ENCODE measurements around the gene CD84. TPM values are rescaled to one million over a fixed set of nuclear protein-coding genes. Genes with fewer than 3 reads are reported as not detected.
"Not testable (repeated sequence)": the region's sequence is repeated elsewhere in the genome, so short reads cannot be mapped to it uniquely, and the experiment has no call there.

The CD84 gene
- total RNA-seq, 1 experiment from 2014 or later, result not detected

GRCh38 chr1:160560806-160561205, 18.5 kb downstream of the CD84 start:
- Histone ChIP-seq H3K27ac (ENCODE audit: low read depth, low read length, poor library complexity, severe bottlenecking) (no peak overlapping the region), H3K9me3 (ENCODE audit: low read depth, low read length, poor library complexity, severe bottlenecking) (no peaks in the 10 kb centered on the region), H3K27me3 (replicated peaks; ENCODE audit: insufficient read depth, low read depth, low read length, poor library complexity) (peaks cover 46% of the 10 kb centered on the region), H3K36me3 (ENCODE audit: insufficient read depth, low read length, poor library complexity, severe bottlenecking) (no peaks in the 10 kb centered on the region), H3K4me1 (ENCODE audit: insufficient read depth, low read length, poor library complexity, severe bottlenecking) (no peaks in the 10 kb centered on the region), H3K4me3 (ENCODE audit: low read depth, low read length, poor library complexity, severe bottlenecking) (no peak overlapping the region)
- CTCF ChIA-PET, result no interaction called here
- POLR2A ChIA-PET (ENCODE audit: low non-redundant PET), result no interaction called here
- no peak for TF ChIP-seq EZH2 (IDR thresholded peaks at IDR 0.05; ENCODE audit: borderline replicate concordance, low read depth, low read length, poor library complexity, severe bottlenecking)
- TF ChIP-seq, protein P1, sequence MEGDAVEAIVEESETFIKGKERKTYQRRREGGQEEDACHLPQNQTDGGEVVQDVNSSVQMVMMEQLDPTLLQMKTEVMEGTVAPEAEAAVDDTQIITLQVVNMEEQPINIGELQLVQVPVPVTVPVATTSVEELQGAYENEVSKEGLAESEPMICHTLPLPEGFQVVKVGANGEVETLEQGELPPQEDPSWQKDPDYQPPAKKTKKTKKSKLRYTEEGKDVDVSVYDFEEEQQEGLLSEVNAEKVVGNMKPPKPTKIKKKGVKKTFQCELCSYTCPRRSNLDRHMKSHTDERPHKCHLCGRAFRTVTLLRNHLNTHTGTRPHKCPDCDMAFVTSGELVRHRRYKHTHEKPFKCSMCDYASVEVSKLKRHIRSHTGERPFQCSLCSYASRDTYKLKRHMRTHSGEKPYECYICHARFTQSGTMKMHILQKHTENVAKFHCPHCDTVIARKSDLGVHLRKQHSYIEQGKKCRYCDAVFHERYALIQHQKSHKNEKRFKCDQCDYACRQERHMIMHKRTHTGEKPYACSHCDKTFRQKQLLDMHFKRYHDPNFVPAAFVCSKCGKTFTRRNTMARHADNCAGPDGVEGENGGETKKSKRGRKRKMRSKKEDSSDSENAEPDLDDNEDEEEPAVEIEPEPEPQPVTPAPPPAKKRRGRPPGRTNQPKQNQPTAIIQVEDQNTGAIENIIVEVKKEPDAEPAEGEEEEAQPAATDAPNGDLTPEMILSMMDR (conservative IDR thresholded peaks at IDR 0.05; ENCODE audit: low read depth, low read length), result no peak
- no TSS peak for BruUV-seq (replicated peaks)
- intact Hi-C loops (cut with micrococcal nuclease; ENCODE audit: unreplicated experiment), result no loop called here
- DNase-seq (ENCODE audit: low spot score), result no peak

- no peaks in the 10 kb centered on the region for H3K4me1 ChIP-seq (ENCODE audit: insufficient read depth, low read length, poor library complexity, severe bottlenecking)
- TF ChIP-seq EZH2 (IDR thresholded peaks at IDR 0.05; ENCODE audit: borderline replicate concordance, low read depth, low read length, poor library complexity, severe bottlenecking), result no peak
- TF ChIP-seq, protein P1 (conservative IDR thresholded peaks at IDR 0.05; ENCODE audit: low read depth, low read length), result no peak
- intact Hi-C loops (cut with micrococcal nuclease; ENCODE audit: unreplicated experiment), result no loop called here
- H3K27ac ChIP-seq (ENCODE audit: low read depth, low read length, poor library complexity, severe bottlenecking), result no peak overlapping the region
- no peak overlapping the region for H3K4me3 ChIP-seq (ENCODE audit: low read depth, low read length, poor library complexity, severe bottlenecking)
- H3K27me3 ChIP-seq (replicated peaks; ENCODE audit: insufficient read depth, low read depth, low read length, poor library complexity), result peaks cover 51% of the 10 kb centered on the region
- BruUV-seq (replicated peaks), result no TSS peak
- no peaks in the 10 kb centered on the region for H3K36me3 ChIP-seq (ENCODE audit: insufficient read depth, low read length, poor library complexity, severe bottlenecking)
- ChIA-PET POLR2A (ENCODE audit: low non-redundant PET) (no interaction called here), CTCF (no interaction called here)
- no peaks in the 10 kb centered on the region for H3K9me3 ChIP-seq (ENCODE audit: low read depth, low read length, poor library complexity, severe bottlenecking)
- DNase-seq (ENCODE audit: low spot score), result no peak
These were observed 19.1 kb downstream of the CD84 start for GRCh38 chr1:160560045-160560705.

DNA sequence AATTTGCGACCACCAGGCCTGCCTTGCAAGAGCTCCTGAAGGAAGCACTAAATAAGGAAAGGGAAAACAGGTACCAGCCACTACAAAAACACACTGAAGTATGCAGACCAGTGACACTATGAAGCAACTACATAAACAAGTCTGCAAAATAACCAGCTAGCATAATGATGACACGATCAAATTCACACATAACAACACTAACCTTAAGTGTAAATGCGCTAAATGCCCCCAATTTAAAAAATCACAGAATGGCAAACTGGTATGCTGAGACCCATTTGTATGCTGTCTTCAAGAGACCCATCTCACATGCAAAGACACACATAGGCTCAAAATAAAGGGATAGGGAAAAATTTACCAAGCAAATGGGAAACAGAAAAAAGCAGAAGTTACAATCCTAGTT, 19.9 kb downstream of the CD84 start:
- CTCF ChIA-PET; H3K4me1 ChIP-seq (ENCODE audit: insufficient read depth, low read length, poor library complexity, severe bottlenecking); H3K9me3 ChIP-seq (ENCODE audit: low read depth, low read length, poor library complexity, severe bottlenecking); DNase-seq (ENCODE audit: low spot score); H3K4me3 ChIP-seq (ENCODE audit: low read depth, low read length, poor library complexity, severe bottlenecking); BruUV-seq (replicated peaks); H3K27ac ChIP-seq (ENCODE audit: low read depth, low read length, poor library complexity, severe bottlenecking); H3K36me3 ChIP-seq (ENCODE audit: insufficient read depth, low read length, poor library complexity, severe bottlenecking); intact Hi-C loops (cut with micrococcal nuclease; ENCODE audit: unreplicated experiment); POLR2A ChIA-PET (ENCODE audit: low non-redundant PET): not testable (repeated sequence)
- peaks cover 51% of the 10 kb centered on the region for H3K27me3 ChIP-seq (replicated peaks; ENCODE audit: insufficient read depth, low read depth, low read length, poor library complexity)
